Hepatocyte (in vitro differentiated cells): ENCODE measurements around the gene PARD3B.

Experiments used
- EZH2phosphoT487 ChIP-seq: fragments of 200-600 bp; sonication (generic); IDR thresholded peaks from one replicate; pipeline ENCODE4 v1.6.1; 2018; ENCODE audit warnings: antibody characterized with exemption, mild to moderate bottlenecking, low read depth, moderate library complexity; ENCODE audit not compliant: unreplicated experiment, severe bottlenecking
- TF ChIP-seq, protein P1 (sequence below): fragments of 200-600 bp; sonication (generic); IDR thresholded peaks from 2 replicates; pipeline ENCODE4 v1.5.1; 2016; ENCODE audit warnings: antibody characterized with exemption, mild to moderate bottlenecking; ENCODE audit not compliant: poor library complexity

DNA sequence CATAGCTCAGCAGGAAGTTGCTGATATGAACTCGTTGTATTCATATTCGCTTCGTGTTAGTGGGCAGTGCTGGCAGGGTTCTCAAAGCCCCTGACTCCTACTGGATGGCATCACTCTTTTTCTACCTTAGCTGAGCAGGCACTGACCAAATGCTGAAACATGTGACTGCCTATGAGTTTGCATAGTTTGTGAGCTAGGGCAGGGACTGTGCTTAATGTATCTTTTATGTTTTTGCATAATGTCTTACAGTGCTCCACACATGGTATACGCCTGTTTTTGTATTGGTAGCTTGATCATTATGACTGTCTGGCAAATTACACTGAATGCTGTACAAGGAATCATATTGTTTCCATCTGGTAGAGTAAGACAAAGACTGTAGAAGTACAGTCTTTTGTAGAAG lies 305.3 kb downstream of the PARD3B start:
- TF ChIP-seq, protein P1, sequence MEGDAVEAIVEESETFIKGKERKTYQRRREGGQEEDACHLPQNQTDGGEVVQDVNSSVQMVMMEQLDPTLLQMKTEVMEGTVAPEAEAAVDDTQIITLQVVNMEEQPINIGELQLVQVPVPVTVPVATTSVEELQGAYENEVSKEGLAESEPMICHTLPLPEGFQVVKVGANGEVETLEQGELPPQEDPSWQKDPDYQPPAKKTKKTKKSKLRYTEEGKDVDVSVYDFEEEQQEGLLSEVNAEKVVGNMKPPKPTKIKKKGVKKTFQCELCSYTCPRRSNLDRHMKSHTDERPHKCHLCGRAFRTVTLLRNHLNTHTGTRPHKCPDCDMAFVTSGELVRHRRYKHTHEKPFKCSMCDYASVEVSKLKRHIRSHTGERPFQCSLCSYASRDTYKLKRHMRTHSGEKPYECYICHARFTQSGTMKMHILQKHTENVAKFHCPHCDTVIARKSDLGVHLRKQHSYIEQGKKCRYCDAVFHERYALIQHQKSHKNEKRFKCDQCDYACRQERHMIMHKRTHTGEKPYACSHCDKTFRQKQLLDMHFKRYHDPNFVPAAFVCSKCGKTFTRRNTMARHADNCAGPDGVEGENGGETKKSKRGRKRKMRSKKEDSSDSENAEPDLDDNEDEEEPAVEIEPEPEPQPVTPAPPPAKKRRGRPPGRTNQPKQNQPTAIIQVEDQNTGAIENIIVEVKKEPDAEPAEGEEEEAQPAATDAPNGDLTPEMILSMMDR: no peak
- TF ChIP-seq EZH2phosphoT487: no peak
